ENCODE measurements around the gene PCDH17.

The PCDH17 gene, protein sequence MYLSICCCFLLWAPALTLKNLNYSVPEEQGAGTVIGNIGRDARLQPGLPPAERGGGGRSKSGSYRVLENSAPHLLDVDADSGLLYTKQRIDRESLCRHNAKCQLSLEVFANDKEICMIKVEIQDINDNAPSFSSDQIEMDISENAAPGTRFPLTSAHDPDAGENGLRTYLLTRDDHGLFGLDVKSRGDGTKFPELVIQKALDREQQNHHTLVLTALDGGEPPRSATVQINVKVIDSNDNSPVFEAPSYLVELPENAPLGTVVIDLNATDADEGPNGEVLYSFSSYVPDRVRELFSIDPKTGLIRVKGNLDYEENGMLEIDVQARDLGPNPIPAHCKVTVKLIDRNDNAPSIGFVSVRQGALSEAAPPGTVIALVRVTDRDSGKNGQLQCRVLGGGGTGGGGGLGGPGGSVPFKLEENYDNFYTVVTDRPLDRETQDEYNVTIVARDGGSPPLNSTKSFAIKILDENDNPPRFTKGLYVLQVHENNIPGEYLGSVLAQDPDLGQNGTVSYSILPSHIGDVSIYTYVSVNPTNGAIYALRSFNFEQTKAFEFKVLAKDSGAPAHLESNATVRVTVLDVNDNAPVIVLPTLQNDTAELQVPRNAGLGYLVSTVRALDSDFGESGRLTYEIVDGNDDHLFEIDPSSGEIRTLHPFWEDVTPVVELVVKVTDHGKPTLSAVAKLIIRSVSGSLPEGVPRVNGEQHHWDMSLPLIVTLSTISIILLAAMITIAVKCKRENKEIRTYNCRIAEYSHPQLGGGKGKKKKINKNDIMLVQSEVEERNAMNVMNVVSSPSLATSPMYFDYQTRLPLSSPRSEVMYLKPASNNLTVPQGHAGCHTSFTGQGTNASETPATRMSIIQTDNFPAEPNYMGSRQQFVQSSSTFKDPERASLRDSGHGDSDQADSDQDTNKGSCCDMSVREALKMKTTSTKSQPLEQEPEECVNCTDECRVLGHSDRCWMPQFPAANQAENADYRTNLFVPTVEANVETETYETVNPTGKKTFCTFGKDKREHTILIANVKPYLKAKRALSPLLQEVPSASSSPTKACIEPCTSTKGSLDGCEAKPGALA (N-terminal part only)

DNA sequence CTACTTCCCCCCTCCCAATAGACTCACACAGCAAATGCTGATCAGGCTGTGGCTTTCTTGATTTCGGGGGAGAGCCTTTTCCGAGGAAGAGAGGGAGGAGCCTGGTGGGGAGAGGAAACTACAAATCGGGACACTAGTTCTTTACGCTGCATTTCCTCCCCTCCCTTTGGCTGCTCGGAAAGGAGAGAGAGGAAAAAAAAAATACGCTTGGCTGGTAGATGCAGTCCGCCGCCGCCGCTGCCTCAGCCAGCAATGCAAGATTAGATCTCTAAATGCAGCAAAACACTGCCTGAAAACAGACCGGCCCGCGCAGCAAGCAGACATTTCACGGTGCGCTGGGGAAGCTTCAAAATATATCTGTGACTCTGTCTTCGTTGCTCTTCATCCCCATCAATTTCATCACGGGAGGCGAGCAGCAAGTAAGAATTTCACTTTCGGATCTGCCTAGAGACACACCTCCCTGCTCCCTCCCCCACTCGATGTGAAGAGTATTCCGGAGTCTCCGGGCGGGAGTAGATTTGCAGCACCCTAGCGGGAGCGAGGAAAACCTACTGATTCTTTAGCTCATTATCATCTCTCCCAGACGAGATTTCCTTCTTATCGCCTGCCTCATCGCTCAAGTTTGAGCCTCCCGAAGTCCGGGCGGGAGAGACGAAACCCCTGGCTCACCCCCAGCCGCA lies at the start of gene PCDH17:
Gene PCDH17 (plus strand): TSS at position 149 of the 680 bp plus-strand sequence. CDS start 803 bp downstream, outside the sequence.
- DNase-seq: peak; percentile 65

DNA sequence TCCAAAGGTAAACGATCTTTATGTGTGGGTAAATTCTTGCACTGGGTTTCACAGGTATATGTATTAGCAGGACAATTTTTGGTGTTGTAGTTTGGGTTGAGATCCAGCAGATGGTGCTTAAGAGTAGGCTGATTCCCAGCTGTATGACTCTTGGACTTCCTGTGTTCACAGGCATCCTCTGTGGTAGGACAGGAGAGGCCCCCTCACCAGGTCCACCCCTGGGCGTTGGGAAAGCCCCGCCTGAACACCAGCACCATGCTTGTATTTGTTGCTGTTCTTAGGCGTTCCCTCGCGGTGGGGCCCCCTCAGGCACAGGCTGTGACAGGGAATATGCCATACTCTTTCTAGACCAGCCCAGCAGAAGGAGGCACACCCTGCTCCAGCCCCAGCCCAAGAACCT lies 49.5 kb upstream of the PCDH17 start:
- no peak for DNase-seq

DNA sequence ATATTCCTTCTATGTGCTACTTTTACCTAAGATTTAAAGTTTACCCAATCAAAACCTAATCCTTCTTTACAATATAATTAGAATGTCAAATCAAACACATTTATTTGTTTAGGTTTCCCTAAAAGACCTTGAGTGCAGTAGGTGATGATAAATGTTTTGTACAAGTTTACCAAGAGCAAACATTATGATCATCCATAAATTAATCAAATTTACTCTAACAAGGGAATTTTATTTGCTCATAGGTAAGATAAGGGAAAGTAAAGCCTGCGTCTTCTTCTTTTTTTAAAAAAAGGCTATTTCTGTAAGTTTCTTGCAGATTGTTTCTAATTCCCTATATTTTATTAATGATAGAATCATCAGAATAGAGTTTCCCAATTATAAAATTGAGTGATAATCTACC lies 48.0 kb upstream of the PCDH17 start:
- DNase-seq: peak; percentile 13

DNA sequence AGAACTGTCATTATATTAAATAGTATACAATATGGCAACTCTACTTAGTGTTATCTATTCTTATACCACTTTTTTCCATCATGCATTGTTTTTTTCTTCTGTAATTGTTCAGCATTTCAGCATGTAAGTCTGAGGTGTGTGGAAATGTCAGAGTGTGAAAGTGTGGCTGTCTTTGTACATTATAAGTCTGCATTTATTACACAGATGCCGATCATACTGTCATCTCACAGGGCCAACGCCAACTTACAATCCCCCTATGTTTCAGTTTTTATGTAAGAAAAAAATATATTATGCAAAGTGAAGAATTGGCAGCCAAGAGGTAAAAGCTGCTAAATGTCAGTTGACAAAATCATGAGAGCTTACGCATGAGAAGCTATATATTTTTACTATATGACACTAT lies 42.9 kb upstream of the PCDH17 start:
- no peak for DNase-seq

DNA sequence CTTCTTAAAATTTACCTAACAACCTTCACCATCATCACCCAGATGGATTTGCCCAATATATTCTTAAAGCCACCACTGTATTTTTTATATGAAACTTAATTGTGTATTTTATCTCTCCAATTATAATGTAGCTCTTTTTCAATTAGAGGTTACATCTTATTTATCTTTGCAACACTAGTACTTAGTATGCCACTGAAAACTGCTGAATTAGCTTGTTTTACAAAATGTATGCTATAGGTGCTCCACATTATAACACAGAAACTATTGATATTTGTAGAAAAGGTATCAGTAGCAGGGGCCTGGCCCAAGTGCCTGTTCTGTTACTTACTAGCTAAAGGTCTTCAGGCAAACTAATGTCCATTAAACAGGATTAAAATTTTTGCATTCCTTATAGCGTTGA lies 35.8 kb upstream of the PCDH17 start:
- no peak for DNase-seq

DNA sequence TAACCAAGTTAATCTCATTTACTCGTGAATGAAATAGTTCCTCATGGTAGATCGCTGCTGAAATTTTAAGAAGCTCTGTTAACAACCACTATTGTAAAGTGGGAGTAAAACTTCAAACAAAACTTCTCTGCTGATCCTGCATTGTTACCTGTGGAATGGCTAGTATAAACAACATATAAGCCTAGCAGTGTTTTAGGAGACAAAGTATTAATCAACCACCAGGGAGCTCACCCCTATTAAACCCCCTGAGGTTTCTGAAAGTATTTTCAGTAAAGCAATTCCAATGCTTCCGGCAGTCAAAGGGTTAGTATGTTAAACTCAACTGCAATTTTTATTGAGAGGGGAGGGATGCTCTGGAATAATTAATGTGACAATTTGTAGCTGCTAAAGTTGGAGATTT lies 30.0 kb upstream of the PCDH17 start:
- no peak for DNase-seq

DNA sequence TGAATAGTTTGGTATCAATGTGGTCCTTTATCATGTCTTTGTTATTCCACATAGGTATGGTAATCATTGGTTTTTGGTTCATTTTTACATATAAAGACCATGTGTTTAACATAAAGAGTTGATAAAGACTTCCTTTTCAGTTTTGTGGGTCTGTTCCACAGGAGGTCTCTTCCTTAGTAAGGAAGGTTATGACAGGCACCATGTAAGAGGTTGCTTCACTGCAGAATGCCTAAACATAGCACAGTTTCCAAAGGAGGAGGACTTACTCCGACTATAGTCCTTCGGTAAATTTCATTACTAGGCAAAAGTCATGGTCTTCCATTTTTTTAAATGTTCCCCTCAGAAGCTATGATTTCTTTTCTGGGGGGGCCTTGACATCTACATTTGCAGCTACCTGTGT lies 27.1 kb upstream of the PCDH17 start:
- no peak for DNase-seq

DNA sequence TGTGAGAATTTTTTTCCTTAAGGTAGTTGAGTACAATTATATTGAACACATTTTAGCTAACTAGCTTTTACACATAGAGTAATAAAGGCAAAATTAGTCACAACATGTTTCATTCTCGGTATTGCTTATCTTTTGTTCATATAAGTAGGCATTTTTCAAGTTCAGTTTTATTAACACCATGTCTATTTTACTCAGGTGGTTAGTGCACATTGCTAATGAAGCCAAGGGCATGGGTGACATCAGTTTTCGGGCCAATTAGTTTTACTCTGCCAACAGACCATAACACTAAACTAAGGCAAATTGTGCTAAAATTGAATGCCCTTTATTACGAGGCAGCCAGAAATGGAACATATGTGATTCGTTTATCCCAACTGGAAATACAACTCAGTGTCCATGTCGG lies 19.6 kb upstream of the PCDH17 start:
- no peak for DNase-seq

DNA sequence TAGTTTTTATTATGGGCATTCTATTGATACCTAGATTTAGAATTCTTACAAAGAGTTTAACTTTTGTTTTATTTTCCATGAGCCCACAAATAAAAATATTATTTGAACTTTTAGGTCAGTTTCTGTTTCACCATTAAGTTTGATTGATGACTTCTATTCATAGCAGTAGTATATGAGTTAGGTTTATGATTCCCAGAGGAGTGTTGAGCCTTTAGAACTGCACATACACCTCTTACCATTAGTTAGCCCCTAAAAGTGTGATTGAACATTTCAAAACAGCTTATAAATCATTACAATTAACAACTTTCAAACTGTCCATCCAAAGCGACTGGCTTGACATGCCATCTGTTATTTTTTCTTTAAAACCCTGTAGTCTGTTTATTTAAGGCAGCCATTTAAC lies 19.0 kb upstream of the PCDH17 start:
- no peak for DNase-seq

DNA sequence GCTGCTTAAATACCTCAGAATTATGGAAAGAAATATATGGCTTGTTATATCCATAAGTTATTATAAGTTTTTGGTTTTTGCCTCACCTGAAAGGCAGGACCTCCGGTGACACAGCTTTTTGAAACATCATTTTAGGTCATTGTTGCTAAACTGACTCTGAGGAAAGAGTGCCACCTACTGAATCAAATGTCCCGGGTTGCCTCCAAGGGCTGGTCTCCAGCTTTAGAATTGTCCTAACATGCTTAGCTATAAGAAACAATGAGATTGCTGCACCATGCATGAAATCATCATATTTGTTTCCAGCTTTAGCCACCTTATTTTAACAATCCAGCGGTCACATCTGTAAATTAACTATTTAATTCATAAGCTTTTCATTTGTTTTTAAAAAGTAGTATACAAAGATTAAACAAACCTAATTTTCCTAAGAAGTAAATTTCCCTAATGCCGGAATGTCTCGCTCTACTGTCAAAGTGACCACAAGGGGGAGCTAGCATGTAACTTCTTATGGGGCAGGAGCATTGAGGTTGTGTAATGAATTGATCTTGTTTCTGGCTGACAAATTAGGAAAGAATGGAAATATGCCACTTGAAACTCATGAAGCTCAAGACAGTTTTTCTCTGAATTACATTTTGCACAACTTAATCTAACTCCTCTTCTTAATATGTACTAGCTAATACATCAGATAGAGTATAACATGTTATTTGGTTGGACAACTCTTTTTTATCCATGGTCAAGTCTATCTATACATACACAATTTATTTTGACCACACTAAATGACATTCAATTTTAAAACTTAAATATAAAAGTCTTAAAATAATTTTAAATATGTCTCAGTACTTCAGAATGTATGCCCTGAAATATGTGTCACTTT lies 6.7 kb upstream of the PCDH17 start:
- DNase-seq: peak; percentile 76

DNA sequence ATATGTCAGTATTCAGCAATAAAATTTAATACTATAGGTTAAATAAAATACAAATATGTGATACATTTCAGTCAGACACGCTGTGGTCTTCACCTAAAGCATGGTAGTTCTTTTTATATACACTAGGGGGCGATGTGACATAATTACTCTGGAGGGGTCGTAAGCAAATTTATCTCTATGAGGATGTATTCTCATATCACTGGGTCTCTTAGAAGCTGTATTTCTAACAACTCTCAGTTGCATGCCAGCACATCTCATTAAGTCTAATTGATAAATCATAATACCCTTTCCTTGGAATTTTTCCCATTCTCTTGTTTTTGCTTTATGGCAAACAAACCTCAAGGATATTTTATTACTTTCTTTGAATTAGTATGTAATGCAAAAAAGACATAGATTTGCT lies 3.9 kb upstream of the PCDH17 start:
- DNase-seq: peak; percentile 47

DNA sequence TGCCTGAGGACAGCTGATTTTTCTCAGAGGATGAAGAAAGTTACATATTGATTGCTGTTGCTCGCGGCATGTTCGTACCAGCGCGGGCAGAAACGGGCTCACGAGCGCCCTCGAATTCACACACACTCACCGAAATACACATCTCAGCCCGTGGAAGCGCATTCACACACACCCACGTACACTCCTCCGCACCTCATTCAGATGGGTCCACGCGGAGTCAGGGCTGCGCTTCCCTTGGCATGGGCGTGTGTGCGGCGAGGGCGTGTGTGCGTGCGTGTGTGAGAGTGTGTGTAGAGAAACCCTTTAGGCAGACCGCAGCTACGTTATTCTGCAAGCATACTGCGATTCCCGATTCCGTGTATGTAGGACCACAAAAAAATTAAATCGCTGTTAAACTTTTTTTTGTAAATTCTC lies 2.1 kb upstream of the PCDH17 start:
- peak; percentile 53 for DNase-seq

DNA sequence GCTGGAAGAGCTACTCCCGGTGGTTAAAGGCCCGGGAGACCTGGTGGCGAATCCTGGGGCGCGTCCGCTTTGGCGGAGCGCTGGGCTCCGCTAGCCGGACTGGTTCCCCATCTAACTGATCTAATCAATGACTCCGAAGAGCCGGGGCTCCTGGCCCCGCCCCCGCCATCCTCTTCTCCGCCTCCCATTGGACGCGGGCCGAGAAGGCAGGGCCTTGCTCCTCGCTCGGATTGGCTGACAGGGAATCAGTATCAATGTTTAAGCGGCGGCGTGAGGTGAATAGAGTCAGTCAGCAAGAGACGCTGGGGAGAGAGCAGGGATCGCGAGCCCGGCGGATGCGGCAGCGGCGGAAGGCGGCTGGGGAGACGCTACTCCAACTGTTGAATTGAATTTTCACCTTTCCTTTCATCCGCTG lies 1.7 kb upstream of the PCDH17 start:
- DNase-seq: peak; percentile 97

DNA sequence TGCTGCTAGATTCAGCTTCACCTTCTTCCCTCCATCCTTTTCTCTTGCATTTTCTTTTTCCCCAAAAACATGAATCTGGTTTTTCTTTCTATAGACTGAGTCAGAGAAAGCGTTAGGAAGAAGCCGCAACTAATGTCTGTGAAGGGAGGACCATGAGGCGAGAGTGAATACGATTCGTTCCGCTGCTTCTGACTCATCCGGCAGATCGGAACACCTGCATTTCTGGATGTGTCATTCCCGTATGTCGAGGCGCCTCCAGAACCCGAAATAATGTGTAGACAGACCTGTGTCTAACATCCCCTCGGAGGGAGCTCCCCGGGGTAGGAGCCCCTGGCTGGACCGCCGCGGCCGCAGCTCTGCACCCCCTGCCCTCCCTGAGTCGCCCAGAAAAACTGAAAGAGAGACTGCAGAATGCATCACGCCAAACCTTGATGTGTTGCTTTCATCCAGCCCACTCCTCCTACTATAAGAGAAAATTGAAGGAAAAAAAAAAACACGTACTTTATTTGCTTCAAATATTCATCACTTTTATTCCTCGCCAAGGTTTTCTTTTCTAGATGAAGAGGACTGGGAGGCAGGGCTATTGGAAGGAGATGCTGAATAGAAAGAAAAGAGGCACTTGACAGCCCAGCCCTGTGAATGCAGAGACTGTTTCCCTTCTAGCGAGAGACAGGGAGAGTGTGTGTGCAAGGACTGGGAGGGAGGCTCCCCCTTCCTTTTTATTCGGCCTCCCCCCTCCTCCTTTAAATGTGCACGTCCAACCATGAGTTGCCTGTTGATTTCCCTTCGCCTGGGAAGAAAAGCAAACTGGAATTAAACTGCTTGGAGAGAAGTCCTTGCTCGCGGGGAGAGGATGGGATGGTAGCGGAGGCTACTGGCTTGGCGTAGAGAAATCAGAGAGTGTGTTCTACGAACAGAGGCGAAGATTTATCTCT lies 616 bp upstream of the PCDH17 start:
- peak; percentile 65 for DNase-seq

DNA sequence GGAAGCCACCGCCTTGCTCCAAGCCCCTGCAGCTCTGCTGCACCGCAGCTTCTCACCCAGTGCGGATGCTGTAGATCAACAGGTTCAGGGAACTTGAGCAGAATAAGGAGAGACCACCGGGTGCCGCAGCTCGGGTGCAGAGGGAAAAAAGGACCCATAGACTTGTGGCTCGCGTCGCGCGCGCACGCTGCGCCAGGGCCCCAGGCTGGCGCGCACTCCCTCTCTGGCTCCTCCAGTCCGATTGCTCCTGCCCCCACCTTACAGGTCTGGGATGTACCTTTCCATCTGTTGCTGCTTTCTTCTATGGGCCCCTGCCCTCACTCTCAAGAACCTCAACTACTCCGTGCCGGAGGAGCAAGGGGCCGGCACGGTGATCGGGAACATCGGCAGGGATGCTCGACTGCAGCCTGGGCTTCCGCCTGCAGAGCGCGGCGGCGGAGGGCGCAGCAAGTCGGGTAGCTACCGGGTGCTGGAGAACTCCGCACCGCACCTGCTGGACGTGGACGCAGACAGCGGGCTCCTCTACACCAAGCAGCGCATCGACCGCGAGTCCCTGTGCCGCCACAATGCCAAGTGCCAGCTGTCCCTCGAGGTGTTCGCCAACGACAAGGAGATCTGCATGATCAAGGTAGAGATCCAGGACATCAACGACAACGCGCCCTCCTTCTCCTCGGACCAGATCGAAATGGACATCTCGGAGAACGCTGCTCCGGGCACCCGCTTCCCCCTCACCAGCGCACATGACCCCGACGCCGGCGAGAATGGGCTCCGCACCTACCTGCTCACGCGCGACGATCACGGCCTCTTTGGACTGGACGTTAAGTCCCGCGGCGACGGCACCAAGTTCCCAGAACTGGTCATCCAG lies 964 bp downstream of the PCDH17 start:
- DNase-seq: no peak

DNA sequence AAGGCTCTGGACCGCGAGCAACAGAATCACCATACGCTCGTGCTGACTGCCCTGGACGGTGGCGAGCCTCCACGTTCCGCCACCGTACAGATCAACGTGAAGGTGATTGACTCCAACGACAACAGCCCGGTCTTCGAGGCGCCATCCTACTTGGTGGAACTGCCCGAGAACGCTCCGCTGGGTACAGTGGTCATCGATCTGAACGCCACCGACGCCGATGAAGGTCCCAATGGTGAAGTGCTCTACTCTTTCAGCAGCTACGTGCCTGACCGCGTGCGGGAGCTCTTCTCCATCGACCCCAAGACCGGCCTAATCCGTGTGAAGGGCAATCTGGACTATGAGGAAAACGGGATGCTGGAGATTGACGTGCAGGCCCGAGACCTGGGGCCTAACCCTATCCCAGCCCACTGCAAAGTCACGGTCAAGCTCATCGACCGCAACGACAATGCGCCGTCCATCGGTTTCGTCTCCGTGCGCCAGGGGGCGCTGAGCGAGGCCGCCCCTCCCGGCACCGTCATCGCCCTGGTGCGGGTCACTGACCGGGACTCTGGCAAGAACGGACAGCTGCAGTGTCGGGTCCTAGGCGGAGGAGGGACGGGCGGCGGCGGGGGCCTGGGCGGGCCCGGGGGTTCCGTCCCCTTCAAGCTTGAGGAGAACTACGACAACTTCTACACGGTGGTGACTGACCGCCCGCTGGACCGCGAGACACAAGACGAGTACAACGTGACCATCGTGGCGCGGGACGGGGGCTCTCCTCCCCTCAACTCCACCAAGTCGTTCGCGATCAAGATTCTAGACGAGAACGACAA lies 1.8 kb downstream of the PCDH17 start:
- no peak for DNase-seq

DNA sequence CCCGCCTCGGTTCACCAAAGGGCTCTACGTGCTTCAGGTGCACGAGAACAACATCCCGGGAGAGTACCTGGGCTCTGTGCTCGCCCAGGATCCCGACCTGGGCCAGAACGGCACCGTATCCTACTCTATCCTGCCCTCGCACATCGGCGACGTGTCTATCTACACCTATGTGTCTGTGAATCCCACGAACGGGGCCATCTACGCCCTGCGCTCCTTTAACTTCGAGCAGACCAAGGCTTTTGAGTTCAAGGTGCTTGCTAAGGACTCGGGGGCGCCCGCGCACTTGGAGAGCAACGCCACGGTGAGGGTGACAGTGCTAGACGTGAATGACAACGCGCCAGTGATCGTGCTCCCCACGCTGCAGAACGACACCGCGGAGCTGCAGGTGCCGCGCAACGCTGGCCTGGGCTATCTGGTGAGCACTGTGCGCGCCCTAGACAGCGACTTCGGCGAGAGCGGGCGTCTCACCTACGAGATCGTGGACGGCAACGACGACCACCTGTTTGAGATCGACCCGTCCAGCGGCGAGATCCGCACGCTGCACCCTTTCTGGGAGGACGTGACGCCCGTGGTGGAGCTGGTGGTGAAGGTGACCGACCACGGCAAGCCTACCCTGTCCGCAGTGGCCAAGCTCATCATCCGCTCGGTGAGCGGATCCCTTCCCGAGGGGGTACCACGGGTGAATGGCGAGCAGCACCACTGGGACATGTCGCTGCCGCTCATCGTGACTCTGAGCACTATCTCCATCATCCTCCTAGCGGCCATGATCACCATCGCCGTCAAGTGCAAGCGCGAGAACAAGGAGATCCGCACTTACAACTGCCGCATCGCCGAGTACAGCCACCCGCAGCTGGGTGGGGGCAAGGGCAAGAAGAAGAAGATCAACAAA lies 2.6 kb downstream of the PCDH17 start:
- no peak for DNase-seq

DNA sequence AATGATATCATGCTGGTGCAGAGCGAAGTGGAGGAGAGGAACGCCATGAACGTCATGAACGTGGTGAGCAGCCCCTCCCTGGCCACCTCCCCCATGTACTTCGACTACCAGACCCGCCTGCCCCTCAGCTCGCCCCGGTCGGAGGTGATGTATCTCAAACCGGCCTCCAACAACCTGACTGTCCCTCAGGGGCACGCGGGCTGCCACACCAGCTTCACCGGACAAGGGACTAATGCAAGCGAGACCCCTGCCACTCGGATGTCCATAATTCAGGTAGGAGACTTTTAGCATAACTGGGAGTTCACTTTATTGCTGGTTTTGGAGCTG lies 3.3 kb downstream of the PCDH17 start:
- no peak for DNase-seq

Data from NCI-H146 (cell line).